Panc1 (cell line): Measurements from ENCODE around the gene HRCT1. TPM values are rescaled to one million over a fixed set of nuclear protein-coding genes. Genes with fewer than 3 reads are reported as not detected.

ENCODE experiments used
- ATAC-seq: fragments of 200-7000 bp; cut with Tn5 transposase; 2 replicates; pipeline ENCODE4 v1.9.1; 2020; ENCODE audit warnings: mild to moderate bottlenecking, moderate library complexity
- BruUV-seq: library from RNA; stranded (reverse); fragments of 400-500 nt; replicated peaks from 2 replicates; lab custom pipeline; 2021; lab: Mats Ljungman, UMichigan
- CTCF ChIA-PET: fragments of 300-600 bp; sonication (Branson Sonifier 250); formaldehyde crosslinking; loops from one replicate; lab custom pipeline; 2022; ENCODE audit warnings: antibody characterized with exemption; lab: Charles Lee
- POLR2A ChIA-PET: fragments of 300-600 bp; sonication (Branson Sonifier 250); formaldehyde crosslinking; loops from one replicate; lab custom pipeline; 2022; ENCODE audit warnings: antibody characterized with exemption; lab: Charles Lee
- DNase-seq: peaks from one replicate; pipeline ENCODE4 v3.0.0-alpha.2; 2010; ENCODE audit warnings: low read depth, low spot score
- H3K27ac ChIP-seq: 2 replicates; pipeline ENCODE4 v1.5.1; 2011; ENCODE audit warnings: mild to moderate bottlenecking, low read length, inconsistent platforms
- H3K27me3 ChIP-seq: fragments of 200-500 bp; sonication (Bioruptor generic); 2 replicates; pipeline ENCODE4 v1.6.0; 2014; ENCODE audit warnings: low read length, inconsistent platforms; ENCODE audit not compliant: control insufficient read depth, insufficient read depth
- H3K36me3 ChIP-seq: fragments of 200-500 bp; sonication (Bioruptor generic); 2 replicates; pipeline ENCODE4 v1.5.1; 2014; ENCODE audit warnings: inconsistent platforms, mild to moderate bottlenecking, low read length, moderate library complexity; ENCODE audit not compliant: control insufficient read depth, insufficient read depth
- H3K4me1 ChIP-seq: 2 replicates; pipeline ENCODE4 v1.5.1; 2011; ENCODE audit warnings: inconsistent platforms, mild to moderate bottlenecking, low read length, moderate library complexity; ENCODE audit not compliant: control insufficient read depth, insufficient read depth
- H3K4me3 ChIP-seq, 2 experiments: 2 replicates each; pipeline ENCODE4 v1.5.1; 2011 to 2012; ENCODE audit warnings: low read depth in 2 of 2, low read length in 2 of 2, mild to moderate bottlenecking in 2 of 2, inconsistent platforms in 1 of 2, moderate library complexity in 1 of 2
- H3K9me3 ChIP-seq: fragments of 200-500 bp; sonication (Bioruptor generic); 2 replicates; pipeline ENCODE4 v1.5.1; 2014; ENCODE audit warnings: low read depth, mild to moderate bottlenecking, inconsistent platforms, low read length, moderate library complexity; ENCODE audit not compliant: control insufficient read depth, insufficient read depth
- CTCF ChIP-seq: fragments of 450-650 bp; IDR thresholded peaks from 2 replicates; pipeline ENCODE4 v1.5.1; 2017; ENCODE audit warnings: mild to moderate bottlenecking
- POLR2AphosphoS5 ChIP-seq: IDR thresholded peaks from 2 replicates; pipeline ENCODE4 v1.6.1; 2012; ENCODE audit warnings: mild to moderate bottlenecking, low read depth, low read length, moderate library complexity
- REST ChIP-seq, 2 experiments: IDR thresholded peaks; 2 replicates each; pipeline ENCODE4 v1.6.1; 2011 to 2012; ENCODE audit warnings: low read depth in 2 of 2, control low read depth in 1 of 2, low read length in 1 of 2, mild to moderate bottlenecking in 1 of 2, moderate library complexity in 1 of 2; ENCODE audit not compliant: insufficient read depth in 1 of 2
- SIN3A ChIP-seq: IDR thresholded peaks from 2 replicates; pipeline ENCODE4 v1.6.1; 2012; ENCODE audit warnings: low read depth, mild to moderate bottlenecking, low read length, moderate library complexity, borderline replicate concordance; ENCODE audit not compliant: insufficient read depth
- TCF7L2 ChIP-seq: IDR thresholded peaks from 2 replicates; pipeline ENCODE4 v1.6.1; 2011; ENCODE audit warnings: mild to moderate bottlenecking, low read depth, low read length, inconsistent platforms
- in situ Hi-C: cut with HindIII; loops from 2 replicates; pipeline ENCODE4 v1.10.0; 2016; ENCODE audit warnings: low sequenced_read_pairs, low pct_unique_long_range_greater_than_20kb
- intact Hi-C: fragments of 100-400 bp; cut with micrococcal nuclease; formaldehyde crosslinking; loops from one replicate; pipeline ENCODE4 v1.10.0; 2022; ENCODE audit not compliant: unreplicated experiment
- total RNA-seq: library from RNA; stranded (reverse); gene quantifications from one replicate; pipeline ENCODE4 v1.2.1, GENCODE V29; 2021; ENCODE audit not compliant: unreplicated experiment

The HRCT1 gene
- total RNA-seq, 1 experiment from 2014 or later: not detected

DNA sequence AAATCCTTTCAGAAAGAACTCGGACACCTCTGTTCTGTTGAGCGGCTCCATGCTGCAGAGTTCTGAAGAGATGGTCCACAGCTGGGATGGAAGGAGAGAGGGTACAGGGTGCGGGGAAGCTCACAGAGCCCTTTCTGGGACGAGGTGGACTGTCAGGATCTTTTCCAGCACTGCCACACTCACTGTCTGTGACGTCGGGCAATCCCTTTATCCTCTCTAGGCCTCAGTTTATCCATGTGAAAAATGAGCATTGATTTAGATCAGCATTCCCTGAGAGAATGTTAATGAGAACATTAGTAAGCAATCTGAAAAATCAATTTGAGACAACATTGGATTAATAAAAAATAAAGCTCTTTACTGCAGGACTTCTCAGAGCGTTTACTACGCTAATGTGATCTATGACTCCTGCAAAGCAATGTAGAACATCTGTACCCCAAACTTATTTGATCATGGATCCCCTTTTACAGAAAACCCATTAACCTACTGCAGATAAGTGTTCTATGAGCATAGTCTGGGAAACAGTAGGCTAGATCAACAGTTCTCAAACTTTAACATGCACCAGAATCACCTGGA is 35.6 kb upstream of the HRCT1 start, which contains the start of gene OR13J1:
Gene OR13J1 (minus strand): TSS at position 51 of the 573 bp plus-strand sequence. CDS start 0 bp downstream, at position 51.
- no peaks in the 10 kb centered on the region for H3K36me3 ChIP-seq
- DNase-seq (no peak), ATAC-seq (no peak)
- in situ Hi-C loops: no loop called here
- POLR2A ChIA-PET: no interaction called here
- H3K9me3 ChIP-seq: peaks cover 3% of the 10 kb centered on the region; the same call in 1 of the 2 replicates
- H3K4me1 ChIP-seq: no peaks in the 10 kb centered on the region
- BruUV-seq: no TSS peak
- H3K4me3 ChIP-seq: no peak within 1 kb of the TSS
- CTCF ChIA-PET: no interaction called here
- no peak within 1 kb of the TSS for H3K27ac ChIP-seq
- intact Hi-C loops: no loop called here
- H3K27me3 ChIP-seq: no peaks in the 10 kb centered on the region; the same call in 1 of the 2 replicates
- TF ChIP-seq TCF7L2 (no peak), REST (IDR thresholded peaks at IDR 0.05; ENCODE audit: insufficient read depth in 1 of 2, low read depth in 2 of 2, low read length in 1 of 2) (no peak), SIN3A (no peak), CTCF (no peak), POLR2AphosphoS5 (no peak)

GRCh38 chr9:35871545-35871944 is 34.5 kb upstream of the HRCT1 start:
- Histone ChIP-seq H3K27ac (no peak overlapping the region), H3K9me3 (peaks cover 7% of the 10 kb centered on the region; the same call in 1 of the 2 replicates), H3K27me3 (no peaks in the 10 kb centered on the region; the same call in 1 of the 2 replicates), H3K4me3 (no peak overlapping the region), H3K36me3 (no peaks in the 10 kb centered on the region), H3K4me1 (no peaks in the 10 kb centered on the region)
- DNase-seq (no peak), ATAC-seq (peak; percentile 57; the same call in 1 of the 2 replicates)
- in situ Hi-C loops (no loop called here), intact Hi-C loops (no loop called here)
- ChIA-PET CTCF (no interaction called here), POLR2A (no interaction called here)
- no TSS peak for BruUV-seq
- TF ChIP-seq TCF7L2 (no peak), SIN3A (no peak), CTCF (no peak), REST (IDR thresholded peaks at IDR 0.05; ENCODE audit: insufficient read depth in 1 of 2, low read depth in 2 of 2, low read length in 1 of 2) (no peak), POLR2AphosphoS5 (no peak)
